ENCODE data around the gene GYG2. TPM values are rescaled to one million over a fixed set of nuclear protein-coding genes. Genes with fewer than 3 reads are reported as not detected.

The GYG2 gene
- total RNA-seq, 4 donors from 2014 or later: 0.89 to 6.6 (median 2.1) TPM

DNA sequence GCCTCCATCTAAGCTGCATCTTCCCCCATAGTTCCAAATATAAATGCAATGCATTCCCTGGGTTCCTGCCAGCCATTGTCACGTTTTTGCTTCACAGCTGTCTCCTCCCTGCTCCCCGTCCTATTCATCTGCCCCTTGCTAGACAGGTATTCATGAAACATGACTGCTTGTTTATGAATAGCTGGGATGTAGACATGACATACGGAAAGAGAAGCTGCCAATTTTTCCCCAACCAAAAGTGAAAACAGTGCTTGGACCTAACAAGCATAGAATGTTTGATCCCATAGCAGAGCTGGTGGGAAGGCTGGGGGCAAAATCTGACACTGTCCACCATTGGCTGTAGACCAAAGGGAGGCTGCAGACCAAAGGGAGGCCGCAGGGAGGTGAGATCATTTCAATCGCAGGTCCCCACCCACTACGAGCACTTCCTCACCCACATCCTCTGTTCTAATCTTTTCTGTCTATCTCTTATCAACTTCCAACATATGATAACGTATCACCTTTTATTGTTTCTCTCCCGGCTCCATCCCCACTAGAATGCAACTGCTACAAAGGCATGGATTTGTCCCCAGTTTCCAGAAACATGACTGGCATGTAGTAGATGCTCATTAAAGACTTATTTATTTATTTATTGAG lies 8.5 kb upstream of the GYG2 start:
- intact Hi-C loops (cut with DNase I): no loop called here

DNA sequence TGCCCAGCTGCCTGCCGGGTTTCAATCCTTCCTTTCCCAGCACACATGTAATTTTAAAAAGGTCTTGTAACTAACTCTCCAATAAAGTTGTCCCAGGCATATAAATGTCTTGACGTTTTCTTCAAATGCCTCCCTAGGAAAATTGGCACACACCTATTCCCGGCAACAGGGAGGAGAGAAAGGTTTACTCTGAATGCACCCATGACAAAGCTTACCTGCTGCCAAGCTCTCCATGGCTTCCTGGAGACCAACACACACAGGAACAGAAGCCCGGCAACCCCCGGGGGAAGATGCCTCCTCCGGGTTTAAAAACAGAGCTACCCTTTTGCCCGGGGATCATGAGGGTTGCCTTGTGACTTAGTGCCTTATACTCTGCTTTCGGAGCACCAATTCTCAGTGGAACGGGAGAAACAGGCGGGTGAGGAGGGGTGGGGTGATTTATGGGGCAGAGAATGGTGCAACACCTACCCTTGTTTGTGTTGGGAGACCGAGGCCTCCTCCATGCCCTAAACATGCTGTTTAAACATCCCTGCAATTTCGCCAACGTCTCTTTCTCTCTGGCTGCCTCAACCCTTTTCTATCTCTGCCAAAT lies 4.8 kb upstream of the GYG2 start:
- TF ChIP-seq POLR2A (IDR thresholded peaks at IDR 0.05): no peak
- TF ChIP-seq, protein P1, sequence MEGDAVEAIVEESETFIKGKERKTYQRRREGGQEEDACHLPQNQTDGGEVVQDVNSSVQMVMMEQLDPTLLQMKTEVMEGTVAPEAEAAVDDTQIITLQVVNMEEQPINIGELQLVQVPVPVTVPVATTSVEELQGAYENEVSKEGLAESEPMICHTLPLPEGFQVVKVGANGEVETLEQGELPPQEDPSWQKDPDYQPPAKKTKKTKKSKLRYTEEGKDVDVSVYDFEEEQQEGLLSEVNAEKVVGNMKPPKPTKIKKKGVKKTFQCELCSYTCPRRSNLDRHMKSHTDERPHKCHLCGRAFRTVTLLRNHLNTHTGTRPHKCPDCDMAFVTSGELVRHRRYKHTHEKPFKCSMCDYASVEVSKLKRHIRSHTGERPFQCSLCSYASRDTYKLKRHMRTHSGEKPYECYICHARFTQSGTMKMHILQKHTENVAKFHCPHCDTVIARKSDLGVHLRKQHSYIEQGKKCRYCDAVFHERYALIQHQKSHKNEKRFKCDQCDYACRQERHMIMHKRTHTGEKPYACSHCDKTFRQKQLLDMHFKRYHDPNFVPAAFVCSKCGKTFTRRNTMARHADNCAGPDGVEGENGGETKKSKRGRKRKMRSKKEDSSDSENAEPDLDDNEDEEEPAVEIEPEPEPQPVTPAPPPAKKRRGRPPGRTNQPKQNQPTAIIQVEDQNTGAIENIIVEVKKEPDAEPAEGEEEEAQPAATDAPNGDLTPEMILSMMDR (IDR thresholded peaks at IDR 0.05): no peak
- peaks cover 0 to 4% of the 10 kb centered on the region in 2 donors for H3K4me1 ChIP-seq
- H3K4me3 ChIP-seq (replicated peaks in 1 of 3): no peak overlapping the region
- no peaks in the 10 kb centered on the region for H3K27me3 ChIP-seq
- no peaks in the 10 kb centered on the region for H3K36me3 ChIP-seq
- no peaks in the 10 kb centered on the region for H3K9me3 ChIP-seq
- DNase-seq: no peak
- WGBS, 2 donors: 55 to 64% methylated on average over 5 to 8 of the region's 13 CpGs
- intact Hi-C loops (cut with DNase I): no loop called here
- no peak overlapping the region for H3K27ac ChIP-seq

More for the DNA sequence above, 8.5 kb upstream of the GYG2 start:
- Histone ChIP-seq H3K27me3 (no peaks in the 10 kb centered on the region), H3K4me3 (replicated peaks in 1 of 3) (no peak overlapping the region), H3K9me3 (no peaks in the 10 kb centered on the region), H3K4me1 (no peaks in the 10 kb centered on the region), H3K27ac (no peak overlapping the region), H3K36me3 (no peaks in the 10 kb centered on the region)
- DNase-seq: no peak
- WGBS, 2 donors: 53 to 79% methylated on average over 8 of the region's 8 CpGs
- TF ChIP-seq POLR2A (IDR thresholded peaks at IDR 0.05): no peak
- TF ChIP-seq, protein P1 (IDR thresholded peaks at IDR 0.05): no peak

DNA sequence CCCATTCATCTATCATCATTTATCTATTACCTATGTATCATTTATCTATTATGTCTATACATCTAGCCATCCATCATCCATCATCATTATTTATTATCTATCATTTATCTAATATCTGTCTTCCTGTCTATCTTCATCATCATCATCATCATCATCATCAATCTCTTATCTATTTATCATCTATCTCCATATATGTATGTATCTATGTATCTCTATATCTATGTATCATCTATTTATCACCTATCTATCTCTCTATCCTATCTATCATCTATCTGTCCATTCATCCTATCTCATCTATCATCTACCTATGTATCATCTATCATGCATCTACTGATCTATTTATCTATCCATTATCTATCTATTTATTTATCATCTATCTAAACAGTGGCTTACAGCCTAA lies 3.8 kb upstream of the GYG2 start:
- no peaks in the 10 kb centered on the region for H3K27me3 ChIP-seq
- intact Hi-C loops (cut with DNase I): no loop called here
- H3K27ac ChIP-seq: no peak overlapping the region
- no peaks in the 10 kb centered on the region for H3K9me3 ChIP-seq
- no peak for TF ChIP-seq POLR2A (IDR thresholded peaks at IDR 0.05)
- TF ChIP-seq, protein P1 (IDR thresholded peaks at IDR 0.05): no peak
- DNase-seq: no peak
- H3K4me3 ChIP-seq (replicated peaks in 1 of 3): no peak overlapping the region
- H3K4me1 ChIP-seq: peaks cover 0 to 14% of the 10 kb centered on the region in 2 donors
- no peaks in the 10 kb centered on the region for H3K36me3 ChIP-seq

DNA sequence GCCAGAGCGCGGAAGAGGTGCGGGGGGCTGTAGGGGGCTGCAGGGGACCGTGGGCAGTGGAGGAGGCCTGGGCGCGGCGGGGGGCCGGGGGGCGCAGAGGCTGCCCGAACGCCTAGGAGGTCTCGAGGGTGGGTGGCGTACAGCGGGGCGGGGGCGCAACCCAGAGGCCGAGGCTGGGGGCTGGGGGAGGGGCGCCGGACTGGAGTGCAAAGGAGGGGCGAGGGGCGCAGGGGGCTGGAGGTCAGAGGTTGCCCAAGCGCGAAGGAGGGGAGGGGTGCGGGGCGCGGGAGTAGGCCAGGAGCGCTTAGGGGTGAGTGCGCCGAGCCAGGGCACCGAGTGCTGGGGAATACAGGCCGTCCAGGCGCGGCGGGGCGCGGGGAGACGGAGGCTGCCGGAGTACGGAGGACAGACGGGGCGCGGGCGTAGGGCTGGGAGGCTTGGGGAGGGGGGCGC lies 255 bp downstream of the GYG2 start:
- 0 to 10% methylated on average over 2 of the region's 44 CpGs for WGBS, 2 donors
- no peak for TF ChIP-seq POLR2A (IDR thresholded peaks at IDR 0.05)
- TF ChIP-seq, protein P1 (IDR thresholded peaks at IDR 0.05): no peak
- Histone ChIP-seq H3K4me3 (replicated peaks in 1 of 3) (peak overlapping the region in 1 of 3 donors; percentile 28), H3K4me1 (peaks cover 0 to 14% of the 10 kb centered on the region in 2 donors), H3K27me3 (no peaks in the 10 kb centered on the region), H3K9me3 (no peaks in the 10 kb centered on the region), H3K27ac (no peak overlapping the region), H3K36me3 (no peaks in the 10 kb centered on the region)
- peak; percentile 4 to 7 for DNase-seq
- intact Hi-C loops (cut with DNase I): no loop called here

Data from thyroid gland (tissue), 4 donors.